ENCODE measurements around the gene TMEM129. TPM values are rescaled to one million over a fixed set of nuclear protein-coding genes. Genes with fewer than 3 reads are reported as not detected.

The TMEM129 gene
- total and polyA plus RNA-seq, 10 of the 15 experiments (the other 5 are each of a cell fraction or from before 2014, with no cell fraction given): 0.19 to 24.9 (median 13.2) TPM

DNA sequence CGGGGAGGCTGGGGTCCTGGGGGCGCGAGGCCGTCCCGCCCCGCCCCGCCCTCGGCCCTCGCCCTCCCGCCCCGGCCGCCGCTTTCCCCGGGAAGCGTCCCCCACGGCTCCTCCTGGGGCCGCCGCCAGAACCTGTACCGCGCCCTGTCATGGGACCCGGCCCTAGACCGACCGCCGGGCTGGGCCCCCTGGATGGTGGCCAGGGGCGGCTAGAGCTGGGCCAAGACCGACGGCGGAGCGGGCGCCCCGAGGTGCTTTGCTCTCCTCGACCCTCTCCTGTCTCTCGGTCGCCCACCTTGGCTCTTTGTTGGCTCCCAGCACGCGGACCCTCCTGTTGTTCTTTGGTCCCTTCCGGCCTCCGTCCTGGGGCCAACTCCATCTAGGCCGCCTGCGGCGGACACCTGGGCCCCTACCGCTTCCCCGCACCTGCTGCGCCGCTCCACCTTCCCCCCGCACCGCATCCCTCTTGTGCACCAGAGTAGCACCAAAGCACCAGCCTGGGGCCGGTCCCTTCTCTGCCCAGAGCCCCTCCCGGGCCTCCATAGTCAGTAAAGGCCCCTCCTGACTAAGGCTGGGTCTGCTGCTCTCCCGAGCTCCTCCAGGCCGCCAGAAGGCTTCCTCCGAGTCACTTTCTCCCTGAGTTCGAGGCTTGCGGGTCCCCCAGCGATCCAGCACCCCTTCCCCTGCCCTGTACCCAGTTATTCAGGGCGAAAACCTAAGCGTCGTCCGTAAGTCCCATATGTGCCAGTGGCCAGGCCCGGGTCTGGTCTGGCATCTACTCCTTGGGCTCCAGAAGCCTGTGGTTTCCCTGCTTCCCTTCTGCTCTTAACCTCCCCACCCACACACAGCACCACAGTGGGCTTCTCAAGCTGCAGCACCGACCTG is 785 bp upstream of the TMEM129 start:
- no TSS peak for BruUV-seq (replicated peaks)
- ChIA-PET SMC1A (ENCODE audit: uncharacterized antibody, unreplicated experiment) (interaction anchor here (0.6 to 11.0 kb wide), 6 partner anchors 7 to 188 kb away, joined by 3 to 132 read pairs (median 3); partner anchors contain the start of gene SLBP), CTCF (interaction anchor here (2.0 to 15.5 kb wide), 3 partner anchors 10 to 28 kb away, joined by 8 to 317 read pairs (median 9); partner anchors contain the start of gene SLBP), POLR2A (interaction anchor here (0.9 to 3.8 kb wide), 6 partner anchors 8 to 29 kb away, joined by 3 to 34 read pairs (median 6); partner anchors contain the start of gene SLBP), RAD21 (ENCODE audit: unreplicated experiment) (interaction anchor here (0.6 to 4.9 kb wide), 5 partner anchors 9 to 29 kb away, joined by 3 to 77 read pairs (median 6); partner anchors contain the start of gene SLBP)
- FAIRE-seq (no peak), ATAC-seq (peak; percentile 1), DNase-seq (ENCODE audit: low read depth, low spot score) (no peak)
- Histone ChIP-seq H4K20me1 (ENCODE audit: control insufficient read depth, insufficient read depth) (peaks cover 4% of the 10 kb centered on the region), H3K4me2 (ENCODE audit: control insufficient read depth, insufficient read depth) (peak overlapping the region; percentile 99), H2AFZ (ENCODE audit: control insufficient read depth, low read depth, low read length) (no peak overlapping the region), H3K4me1 (ENCODE audit: control insufficient read depth, insufficient read depth, low read length) (peaks cover 27% of the 10 kb centered on the region), H3K9ac (ENCODE audit: control insufficient read depth, insufficient read depth, low read length) (peak overlapping the region; percentile 91), H3K9me3 (replicated peaks; ENCODE audit: control insufficient read depth, insufficient read depth, low read length) (no peaks in the 10 kb centered on the region), H3K4me3 (peak overlapping the region; percentile 94), H3K79me2 (ENCODE audit: control insufficient read depth, insufficient read depth, low read length) (peaks cover 62% of the 10 kb centered on the region), H3K27ac (ENCODE audit: control insufficient read depth, insufficient read depth) (peak overlapping the region; percentile 81), H3K27me3 (replicated peaks in 1 of 2; ENCODE audit: control insufficient read depth in 2 of 2, insufficient read depth in 2 of 2, low read length in 1 of 2) (no peaks in the 10 kb centered on the region), H3K36me3 (ENCODE audit: control insufficient read depth in 2 of 2, insufficient read depth in 2 of 2, low read length in 1 of 2) (peaks cover 9 to 20% of the 10 kb centered on the region in 2 experiments; a peak in 3 of 4 replicates)
- intact Hi-C loops (cut with micrococcal nuclease; ENCODE audit: unreplicated experiment) (loop anchor here (1.0 kb wide), 1 partner anchor 10 kb away; the partner anchor contains the start of gene SLBP), in situ Hi-C loops (cut with MboI) (no loop called here)
- TF ChIP-seq TCF12 (IDR thresholded peaks at IDR 0.05; ENCODE audit: low read depth, low read length) (0 out of 2 replicates have a peak, but pooled peaks have one; percentile 10), USF2 (IDR thresholded peaks at IDR 0.05; ENCODE audit: borderline replicate concordance, low read depth, low read length) (no peak)
- whole genome bisulfite sequencing (ENCODE audit: insufficient coverage, insufficient replicate concordance, low lambda C conversion rate, missing lambda C conversion rate): under 1% methylated on average over 37 of the region's 61 CpGs

Measured in GM12878 (cell line).